Suprapubic skin (tissue), 4 donors: ENCODE data around the gene EMP2.

ENCODE experiments used
- POLR2A ChIP-seq, 2 donors: fragments of 450-650 bp; IDR thresholded peaks; one replicate each; pipeline ENCODE4 v1.6.1; 2017; ENCODE audit warnings: antibody characterized with exemption in 2 of 2, mild to moderate bottlenecking in 2 of 2, moderate library complexity in 2 of 2
- POLR2AphosphoS5 ChIP-seq, 3 donors: sonication (generic); formaldehyde crosslinking; IDR thresholded peaks; one replicate each; pipeline ENCODE4 v1.6.1; 2017; ENCODE audit warnings: antibody characterized with exemption in 3 of 3

- no peak for TF ChIP-seq POLR2AphosphoS5 (IDR thresholded peaks at IDR 0.05)
- TF ChIP-seq POLR2A (IDR thresholded peaks at IDR 0.05), result no peak
These were observed 32.3 kb upstream of the EMP2 start for GRCh38 chr16:10612649-10613179.
